Jurkat, Clone E6-1 (cell line): ENCODE results near the gene FBN2. TPM values are rescaled to one million over a fixed set of nuclear protein-coding genes. Genes with fewer than 3 reads are reported as not detected.

ENCODE experiments used
- DNase-seq: peaks from one replicate; pipeline ENCODE4 v3.0.0-alpha.2; 2011; ENCODE audit warnings: low read depth, low spot score
- H3K4me3 ChIP-seq: 2 replicates; pipeline ENCODE4 v1.5.1; 2011; ENCODE audit warnings: mild to moderate bottlenecking, low read length, control low read depth, moderate library complexity
- polyA plus RNA-seq: library from polyadenylated mRNA; unstranded; fragments of >200 nt; gene quantifications from one replicate; pipeline ENCODE4 v1.2.1, GENCODE V29; 2012; ENCODE audit warnings: missing spikeins; ENCODE audit not compliant: insufficient read length, insufficient read depth

The FBN2 gene
- not detected for polyA plus RNA-seq

GRCh38 chr5:128538000-128538249, at the start of gene FBN2:
Gene FBN2 (minus strand): TSS chr5:128538245. CDS start chr5:128537603, 642 bp downstream.
- no peak for DNase-seq
- H3K4me3 ChIP-seq: no peak within 1 kb of the TSS

GRCh38 chr5:128587275-128587674, 49.2 kb upstream of the FBN2 start:
- no peak overlapping the region for H3K4me3 ChIP-seq
- DNase-seq: no peak

- no peak for DNase-seq
- H3K4me3 ChIP-seq: no peak overlapping the region
These were observed 48.8 kb upstream of the FBN2 start for GRCh38 chr5:128586848-128587247.

- no peak for DNase-seq
- no peak overlapping the region for H3K4me3 ChIP-seq
These were observed 41.6 kb upstream of the FBN2 start for GRCh38 chr5:128579639-128580038.

GRCh38 chr5:128579093-128579492, 41.0 kb upstream of the FBN2 start:
- H3K4me3 ChIP-seq: no peak overlapping the region
- no peak for DNase-seq

- no peak for DNase-seq
- H3K4me3 ChIP-seq: no peak overlapping the region
These were observed 36.0 kb upstream of the FBN2 start for GRCh38 chr5:128574041-128574440.

GRCh38 chr5:128572930-128573319, 34.9 kb upstream of the FBN2 start:
- H3K4me3 ChIP-seq: no peak overlapping the region
- DNase-seq: no peak

- no peak for DNase-seq
- H3K4me3 ChIP-seq: no peak overlapping the region
These were observed 34.2 kb upstream of the FBN2 start for GRCh38 chr5:128572051-128572929.

GRCh38 chr5:128566178-128566577, 28.1 kb upstream of the FBN2 start:
- DNase-seq: no peak
- H3K4me3 ChIP-seq: no peak overlapping the region

- H3K4me3 ChIP-seq: no peak overlapping the region
- no peak for DNase-seq
These were observed 21.6 kb upstream of the FBN2 start for GRCh38 chr5:128559300-128560297.

GRCh38 chr5:128553747-128554146, 15.7 kb upstream of the FBN2 start:
- H3K4me3 ChIP-seq: no peak overlapping the region
- DNase-seq: no peak

GRCh38 chr5:128551476-128551875, 13.4 kb upstream of the FBN2 start:
- H3K4me3 ChIP-seq: no peak overlapping the region
- no peak for DNase-seq

- H3K4me3 ChIP-seq: no peak overlapping the region
These were observed 11.5 kb upstream of the FBN2 start for GRCh38 chr5:128549496-128549895.

GRCh38 chr5:128546658-128547281, 8.7 kb upstream of the FBN2 start:
- peak; percentile 39 for DNase-seq
- no peak overlapping the region for H3K4me3 ChIP-seq

More at GRCh38 chr5:128549496-128549895, 11.5 kb upstream of the FBN2 start:
- DNase-seq: no peak

- H3K4me3 ChIP-seq: no peak overlapping the region
- DNase-seq: no peak
These were observed 3.3 kb upstream of the FBN2 start for GRCh38 chr5:128541385-128541784.

- DNase-seq: no peak
- H3K4me3 ChIP-seq: no peak overlapping the region
These were observed 989 bp upstream of the FBN2 start for GRCh38 chr5:128539038-128539429.

- no peak for DNase-seq
- H3K4me3 ChIP-seq: no peak overlapping the region
These were observed 399 bp upstream of the FBN2 start for GRCh38 chr5:128538250-128539037.

GRCh38 chr5:128537221-128537999, 635 bp downstream of the FBN2 start:
- no peak overlapping the region for H3K4me3 ChIP-seq

More at GRCh38 chr5:128537221-128537999, 635 bp downstream of the FBN2 start:
- DNase-seq: no peak
